ENCODE measurements around the gene GSTM3. TPM values are rescaled to one million over a fixed set of nuclear protein-coding genes. Genes with fewer than 3 reads are reported as not detected.

Gene GSTM3
- total RNA-seq, 1 experiment from 2014 or later, result 2.2 TPM

GRCh38 chr1:109788695-109789521 is 48.1 kb upstream of the GSTM3 start:
- no peak overlapping the region for H3K4me3 Mint-ChIP-seq
- peaks cover 34% of the 10 kb centered on the region for H3K4me1 Mint-ChIP-seq

GRCh38 chr1:109787845-109788601 is 47.2 kb upstream of the GSTM3 start:
- peaks cover 31% of the 10 kb centered on the region for H3K4me1 Mint-ChIP-seq
- H3K9me3 Mint-ChIP-seq, result no peaks in the 10 kb centered on the region
- CTCF ChIA-PET, result interaction anchor here (0.9 to 4.7 kb wide), 4 partner anchors 11 to 198 kb away, joined by 3 to 26 read pairs (median 18); partner anchors contain the start of gene AHCYL1
- DNase-seq (ENCODE audit: low spot score), result no peak
- no peak overlapping the region for H3K27ac Mint-ChIP-seq
- POLR2A ChIA-PET, result interaction anchor here (0.6 to 1.3 kb wide), 2 partner anchors 171 to 196 kb away, joined by 3 read pairs; partner anchors contain the start of gene AHCYL1
- peaks cover 3% of the 10 kb centered on the region; the same call in 1 of the 2 replicates for H3K27me3 Mint-ChIP-seq (ENCODE audit: low read depth)
- no peak overlapping the region for H3K4me3 Mint-ChIP-seq
- no peak for ATAC-seq
- H3K36me3 Mint-ChIP-seq, result no peaks in the 10 kb centered on the region
- TF ChIP-seq HMGXB4 (CRISPR knock-in tag; IDR thresholded peaks at IDR 0.05), result no peak
- no peak for TF ChIP-seq ZBTB21 (CRISPR knock-in tag; IDR thresholded peaks at IDR 0.05; ENCODE audit: borderline replicate concordance)
- no peak for TF ChIP-seq ESRRA (CRISPR knock-in tag; IDR thresholded peaks at IDR 0.05; ENCODE audit: borderline replicate concordance)
- TF ChIP-seq CTCF (IDR thresholded peaks at IDR 0.05), result no peak

More at GRCh38 chr1:109788695-109789521, 48.1 kb upstream of the GSTM3 start:
- POLR2A ChIA-PET, result no interaction called here
- Mint-ChIP-seq H3K27me3 (ENCODE audit: low read depth) (peaks cover 4% of the 10 kb centered on the region; the same call in 1 of the 2 replicates), H3K9me3 (no peaks in the 10 kb centered on the region), H3K36me3 (no peaks in the 10 kb centered on the region), H3K27ac (no peak overlapping the region)
- DNase-seq (ENCODE audit: low spot score) (peak; percentile 58), ATAC-seq (peak; percentile 80)
- TF ChIP-seq SMAD3 (CRISPR knock-in tag; IDR thresholded peaks at IDR 0.05; ENCODE audit: borderline replicate concordance) (no peak), AR (CRISPR knock-in tag; IDR thresholded peaks at IDR 0.05) (no peak), CDX4 (CRISPR knock-in tag; IDR thresholded peaks at IDR 0.05; ENCODE audit: borderline replicate concordance) (no peak), CTCF (IDR thresholded peaks at IDR 0.05) (peak; percentile 37; the same call in 1 of the 2 replicates), ERG (CRISPR knock-in tag; IDR thresholded peaks at IDR 0.05) (0 out of 2 replicates have a peak, but pooled peaks have one; percentile 21), GTF2I (CRISPR knock-in tag; conservative IDR thresholded peaks at IDR 0.05) (no peak)
- CTCF ChIA-PET, result interaction anchor here (0.6 to 4.7 kb wide), 13 partner anchors 8 to 246 kb away, joined by 3 to 26 read pairs (median 4); partner anchors contain the start of gene AHCYL1
